Gastroesophageal sphincter (tissue), 3 donors: ENCODE results near the gene DCBLD2.

Experiments
- EP300 ChIP-seq: sonication (generic); formaldehyde crosslinking; IDR thresholded peaks from one replicate; pipeline ENCODE4 v1.6.1; 2017; ENCODE audit warnings: antibody characterized with exemption, mild to moderate bottlenecking
- POLR2A ChIP-seq, 2 donors: fragments of 450-650 bp; IDR thresholded peaks; one replicate each; pipeline ENCODE4 v1.6.1; 2017; ENCODE audit warnings: antibody characterized with exemption in 2 of 2, mild to moderate bottlenecking in 2 of 2, moderate library complexity in 1 of 2
- POLR2AphosphoS5 ChIP-seq: sonication (generic); formaldehyde crosslinking; IDR thresholded peaks from one replicate; pipeline ENCODE4 v1.6.1; 2017; ENCODE audit warnings: antibody characterized with exemption
- TF ChIP-seq, protein P1 (sequence below), 4 experiments: fragments of 200-600 bp in 2 of 4; fragments of 450-650 bp in 2 of 4; sonication (generic) in 1 of 4; IDR thresholded peaks; one replicate each; pipeline ENCODE4 v1.5.1; 2017 to 2019; ENCODE audit warnings: antibody characterized with exemption in 4 of 4, mild to moderate bottlenecking in 2 of 4, moderate library complexity in 2 of 4

DNA sequence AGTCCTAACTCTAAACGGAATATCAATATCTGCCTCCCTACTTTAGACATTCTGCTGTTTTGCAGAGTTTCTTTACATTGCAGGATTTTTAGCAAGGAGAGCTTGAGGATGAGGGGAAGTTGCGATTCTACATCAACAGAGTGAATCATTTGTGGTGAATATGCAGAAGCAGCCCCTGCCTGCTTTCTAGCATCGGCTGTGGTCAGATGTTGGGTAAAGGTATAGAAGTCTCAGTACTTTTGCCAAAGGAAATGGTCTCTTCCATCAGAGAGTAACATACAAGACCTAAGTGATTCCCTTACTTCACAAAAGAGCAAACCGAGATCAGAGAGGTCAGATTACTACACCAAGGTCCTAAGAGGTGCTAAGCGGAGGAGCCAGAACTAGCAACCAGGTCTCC, 123.1 kb downstream of the DCBLD2 start:
- no peak for TF ChIP-seq POLR2AphosphoS5
- TF ChIP-seq, protein P1, sequence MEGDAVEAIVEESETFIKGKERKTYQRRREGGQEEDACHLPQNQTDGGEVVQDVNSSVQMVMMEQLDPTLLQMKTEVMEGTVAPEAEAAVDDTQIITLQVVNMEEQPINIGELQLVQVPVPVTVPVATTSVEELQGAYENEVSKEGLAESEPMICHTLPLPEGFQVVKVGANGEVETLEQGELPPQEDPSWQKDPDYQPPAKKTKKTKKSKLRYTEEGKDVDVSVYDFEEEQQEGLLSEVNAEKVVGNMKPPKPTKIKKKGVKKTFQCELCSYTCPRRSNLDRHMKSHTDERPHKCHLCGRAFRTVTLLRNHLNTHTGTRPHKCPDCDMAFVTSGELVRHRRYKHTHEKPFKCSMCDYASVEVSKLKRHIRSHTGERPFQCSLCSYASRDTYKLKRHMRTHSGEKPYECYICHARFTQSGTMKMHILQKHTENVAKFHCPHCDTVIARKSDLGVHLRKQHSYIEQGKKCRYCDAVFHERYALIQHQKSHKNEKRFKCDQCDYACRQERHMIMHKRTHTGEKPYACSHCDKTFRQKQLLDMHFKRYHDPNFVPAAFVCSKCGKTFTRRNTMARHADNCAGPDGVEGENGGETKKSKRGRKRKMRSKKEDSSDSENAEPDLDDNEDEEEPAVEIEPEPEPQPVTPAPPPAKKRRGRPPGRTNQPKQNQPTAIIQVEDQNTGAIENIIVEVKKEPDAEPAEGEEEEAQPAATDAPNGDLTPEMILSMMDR (IDR thresholded peaks at IDR 0.05) = no peak
- TF ChIP-seq POLR2A (IDR thresholded peaks at IDR 0.05) = no peak
- no peak for TF ChIP-seq EP300
